K562 (cell line): ENCODE data around the gene C4orf46. TPM values are rescaled to one million over a fixed set of nuclear protein-coding genes. Genes with fewer than 3 reads are reported as not detected.

Experiments
- ATAC-seq: fragments of 200-7000 bp; cut with Tn5 transposase; 3 replicates; pipeline ENCODE4 v1.9.1; 2020; ENCODE audit warnings: moderate library complexity
- BruUV-seq: library from RNA; stranded (reverse); fragments of 400-500 nt; replicated peaks from 2 replicates; lab custom pipeline; 2021; lab: Mats Ljungman, UMichigan
- CTCF ChIA-PET: fragments of 300-600 bp; formaldehyde crosslinking; extraction: SDS; loops from one replicate; lab custom pipeline; 2021; ENCODE audit warnings: low intra/inter-chr PET ratio; lab: Yijun Ruan, JAX
- POLR2A ChIA-PET: fragments of 300-600, 350-650 bp; sonication (Branson Sonifier 250); formaldehyde crosslinking; extraction: SDS; loops from one replicate; lab custom pipeline; 2021; ENCODE audit warnings: antibody characterized with exemption, inconsistent platforms; lab: Yijun Ruan, JAX
- DNase-seq, 4 experiments: peaks; one replicate each; pipeline versions ENCODE4 v3.0.0 to v3.0.0-alpha.2; 2011 to 2018; ENCODE audit warnings: low spot score in 3 of 4, mixed read lengths in 3 of 4; ENCODE audit errors: extremely low read depth in 1 of 4
- FAIRE-seq: peaks from 2 replicates; lab custom pipeline; 2011; peaks lifted over from hg19 to GRCh38; lab: Jason Lieb, UNC
- H2AFZ ChIP-seq: 2 replicates; pipeline ENCODE4 v1.6.0; 2011; ENCODE audit warnings: low read depth, low read length, control low read depth, inconsistent platforms
- H3K27ac ChIP-seq: fragments of 200-600 bp; 3 replicates; pipeline ENCODE4 v1.8.0; 2011; ENCODE audit warnings: low read depth, mild to moderate bottlenecking, control low read depth, inconsistent platforms, low read length, moderate library complexity, mixed read lengths; ENCODE audit errors: extremely low read depth
- H3K27me3 ChIP-seq, 2 experiments: fragments of 300-600 bp in 1 of 2; 2 replicates in 1 of 2; 3 replicates in 1 of 2; pipeline versions ENCODE4 v1.6.0 to v1.8.0; 2011; ENCODE audit warnings: inconsistent platforms in 2 of 2, low read length in 2 of 2, mild to moderate bottlenecking in 1 of 2, mixed read lengths in 1 of 2, moderate library complexity in 1 of 2; ENCODE audit not compliant: control insufficient read depth in 2 of 2, insufficient read depth in 2 of 2
- H3K36me3 ChIP-seq: fragments of 300-600 bp; 3 replicates; pipeline ENCODE4 v1.8.0; 2011; ENCODE audit warnings: mild to moderate bottlenecking, low read length, inconsistent platforms; ENCODE audit not compliant: control insufficient read depth, insufficient read depth
- H3K4me1 ChIP-seq, 2 experiments: fragments of 200-600 bp in 1 of 2; replicated peaks in 1 of 2; 2 replicates in 1 of 2; 3 replicates in 1 of 2; pipeline versions ENCODE4 v1.5.1 to v1.8.0; 2011; ENCODE audit warnings: inconsistent platforms in 2 of 2, low read length in 2 of 2, mild to moderate bottlenecking in 1 of 2, mixed read lengths in 1 of 2, moderate library complexity in 1 of 2; ENCODE audit not compliant: control insufficient read depth in 2 of 2, insufficient read depth in 2 of 2
- H3K4me2 ChIP-seq: 2 replicates; pipeline ENCODE4 v1.6.1; 2011; ENCODE audit warnings: low read length, control low read depth, inconsistent platforms, mixed read lengths; ENCODE audit not compliant: insufficient read depth
- H3K4me3 ChIP-seq: fragments of 200-600 bp; sonication (generic), shearing (Covaris generic); 2 replicates; pipeline ENCODE4 v1.5.1; 2016; ENCODE audit warnings: control low read depth, inconsistent platforms
- H3K79me2 ChIP-seq: fragments of 200-600 bp; 3 replicates; pipeline ENCODE4 v1.8.0; 2011; ENCODE audit warnings: low read length, inconsistent platforms; ENCODE audit not compliant: control insufficient read depth, insufficient read depth
- H3K9ac ChIP-seq, 2 experiments: 2 replicates each; pipeline versions ENCODE4 v1.6.0 to v1.6.1; 2011; ENCODE audit warnings: low read depth in 2 of 2, low read length in 2 of 2, control low read depth in 1 of 2, inconsistent platforms in 1 of 2, mild to moderate bottlenecking in 1 of 2, mixed read lengths in 1 of 2; ENCODE audit not compliant: insufficient read depth in 1 of 2
- H3K9me1 ChIP-seq: one replicate; pipeline ENCODE4 v1.6.0; 2011; ENCODE audit warnings: inconsistent platforms, mild to moderate bottlenecking, low read length, moderate library complexity; ENCODE audit not compliant: control insufficient read depth, insufficient read depth
- H3K9me3 ChIP-seq: replicated peaks from 2 replicates; pipeline ENCODE4 v1.5.1; 2011; ENCODE audit warnings: low read depth, low read length, inconsistent platforms; ENCODE audit not compliant: control insufficient read depth, insufficient read depth
- H4K20me1 ChIP-seq: replicated peaks from 2 replicates; pipeline ENCODE4 v1.6.1; 2011; ENCODE audit warnings: low read length, inconsistent platforms, mixed read lengths; ENCODE audit not compliant: control insufficient read depth, insufficient read depth
- ARID2 ChIP-seq: fragments of 450-650 bp; IDR thresholded peaks from 2 replicates; pipeline ENCODE4 v1.6.1; 2017; ENCODE audit warnings: antibody characterized with exemption, mild to moderate bottlenecking
- FOSL1 ChIP-seq: fragments of 200-800 bp; sonication (Bioruptor generic); conservative IDR thresholded peaks from 2 replicates; pipeline ENCODE4 v1.6.1; 2016; ENCODE audit warnings: missing genetic modification characterization, missing compliant biosample characterization
- HIVEP1 ChIP-seq: fragments of 250-450 bp; sonication (Bioruptor Pico); IDR thresholded peaks from 2 replicates; pipeline ENCODE4 v1.4.0; 2020; ENCODE audit warnings: mild to moderate bottlenecking
- HMG20A ChIP-seq: fragments of 450-650 bp; formaldehyde crosslinking; conservative IDR thresholded peaks from 2 replicates; pipeline ENCODE4 v1.4.0; 2020; ENCODE audit warnings: mild to moderate bottlenecking, mixed read lengths
- KLF6 ChIP-seq: fragments of 250-450 bp; sonication (Bioruptor Pico); IDR thresholded peaks from 2 replicates; pipeline ENCODE4 v1.4.0; 2020; ENCODE audit warnings: mild to moderate bottlenecking, moderate library complexity, borderline replicate concordance
- PTRF ChIP-seq: fragments of 450-650 bp; IDR thresholded peaks from 2 replicates; pipeline ENCODE4 v1.6.1; 2016; ENCODE audit warnings: mild to moderate bottlenecking, missing genetic modification characterization, missing compliant biosample characterization
- RBM34 ChIP-seq: fragments of 200-400 bp; formaldehyde crosslinking; IDR thresholded peaks from 2 replicates; pipeline ENCODE4 v1.6.1; 2018; ENCODE audit warnings: low read length, borderline replicate concordance; ENCODE audit not compliant: insufficient read depth
- SIN3B ChIP-seq: fragments of 450-650 bp; IDR thresholded peaks from 2 replicates; pipeline ENCODE4 v1.6.1; 2017; ENCODE audit warnings: low read depth, mild to moderate bottlenecking, moderate library complexity
- SMARCC2 ChIP-seq: fragments of 450-650 bp; IDR thresholded peaks from 2 replicates; pipeline ENCODE4 v1.6.1; 2017; ENCODE audit warnings: antibody characterized with exemption, moderate library complexity, mild to moderate bottlenecking, low read depth
- ZNF316 ChIP-seq: fragments of 450-650 bp; IDR thresholded peaks from 2 replicates; pipeline ENCODE4 v1.6.1; 2016
- WGBS: fragments of 100-300 bp; shearing (Covaris generic); methylation state at CpG from one replicate; pipeline ENCODE4 v1.1.6; 2016; ENCODE audit warnings: low coverage, mixed read lengths; ENCODE audit not compliant: insufficient coverage; ENCODE audit errors: missing lambda C conversion rate; 5-methylcytosine and 5-hydroxymethylcytosine counted together
- in situ Hi-C: fragments of 300-500 bp; cut with MboI; formaldehyde crosslinking; loops from 4 replicates; pipeline ENCODE4 v1.15.0; 2018; ENCODE audit warnings: inconsistent platforms, mixed read lengths
- intact Hi-C: fragments of 100-400 bp; cut with micrococcal nuclease; formaldehyde crosslinking; loops from 2 replicates; pipeline ENCODE4 v1.14.2; 2022
- polyA plus RNA-seq, 8 experiments: library from polyadenylated mRNA; depleted of rRNA in 4 of 8; stranded (reverse) in 5 of 8; unstranded in 3 of 8; fragments of >200 nt; fragmentation: Nextera tagmentation in 2 of 8; fragmentation: Illumina TruSeq in 1 of 8; extraction: Ambion mirVana in 2 of 8; extraction: Trizol in 1 of 8; gene quantifications; 2 replicates each; pipeline versions ENCODE4 v1.2.1 to v1.2.3, GENCODE V29; 2011 to 2014; ENCODE audit warnings: inconsistent platforms in 1 of 8, missing spikeins in 1 of 8
- total RNA-seq, 7 experiments: library from RNA; depleted of rRNA in 6 of 7; stranded (reverse); fragments of >200 nt in 6 of 7; fragmentation: Illumina TruSeq in 2 of 7; extraction: Trizol in 2 of 7; gene quantifications; 2 replicates each; pipeline versions ENCODE4 v1.2.1 to v1.2.3, GENCODE V29; 2011 to 2021; ENCODE audit warnings: low replicate concordance in 1 of 7
- TF ChIP-seq, protein P1 (sequence below): fragments of 250-450 bp; sonication (Bioruptor Pico); IDR thresholded peaks from 2 replicates; pipeline ENCODE4 v1.8.0; 2021; ENCODE audit warnings: borderline replicate concordance, mild to moderate bottlenecking, moderate library complexity; ENCODE audit not compliant: poor library complexity, severe bottlenecking
- TF ChIP-seq, protein P2 (sequence below): fragments of 450-650 bp; IDR thresholded peaks from 2 replicates; pipeline ENCODE4 v1.7.0; 2016; ENCODE audit warnings: borderline replicate concordance
- TF ChIP-seq, protein P3 (sequence below): fragments of 450-650 bp; IDR thresholded peaks from 2 replicates; pipeline ENCODE4 v1.6.1; 2018; ENCODE audit warnings: mild to moderate bottlenecking, low read depth; ENCODE audit not compliant: partially characterized antibody
- TF ChIP-seq, protein P4 (sequence below): sonication (generic); formaldehyde crosslinking; IDR thresholded peaks from 2 replicates; pipeline ENCODE4 v1.8.1; 2023; ENCODE audit warnings: mild to moderate bottlenecking, missing genetic modification reagents
- TF ChIP-seq, protein P5 (sequence below): fragments of 450-650 bp; formaldehyde crosslinking; IDR thresholded peaks from 2 replicates; pipeline ENCODE4 v1.4.0; 2020; ENCODE audit warnings: mild to moderate bottlenecking

C4orf46 gene
- total and polyA plus RNA-seq, 9 of the 15 experiments (the other 6 are each of a cell fraction or from before 2014, with no cell fraction given), result 9.7 to 24.4 (median 17.0) TPM

DNA sequence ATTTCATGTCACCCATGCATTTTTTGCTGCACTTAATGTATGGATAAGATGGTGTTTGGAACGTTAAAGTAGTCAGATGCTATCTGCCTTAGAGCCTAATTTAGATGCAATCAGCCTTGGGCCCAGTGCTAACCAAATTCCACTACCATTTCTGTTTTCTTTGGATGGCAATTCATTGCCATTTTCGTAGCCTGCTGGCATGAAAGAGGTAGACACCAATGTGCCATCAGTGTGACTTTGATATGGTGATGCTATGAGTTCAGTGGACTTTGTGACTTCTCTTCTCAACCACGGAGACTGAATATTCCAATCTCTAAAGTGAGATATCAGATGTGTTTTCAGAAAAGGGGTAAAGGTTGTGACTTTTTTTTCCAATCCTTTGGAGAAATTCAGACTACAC, 1.9 kb upstream of the C4orf46 start:
- CTCF ChIA-PET, result no interaction called here
- BruUV-seq, result no TSS peak
- Histone ChIP-seq H3K27ac (peak overlapping the region; percentile 81; the same call in 1 of the 3 replicates), H3K4me3 (peak overlapping the region; percentile 92; the same call in 1 of the 2 replicates), H3K9ac (peak overlapping the region in 1 of 2 experiments; percentile 74; a peak in 2 of 4 replicates), H3K9me3 (no peaks in the 10 kb centered on the region), H3K4me2 (peak overlapping the region; percentile 56), H3K9me1 (no peaks in the 10 kb centered on the region), H3K36me3 (peaks cover 5% of the 10 kb centered on the region; the same call in 2 of the 3 replicates), H3K27me3 (no peaks in the 10 kb centered on the region), H2AFZ (peak overlapping the region; percentile 96), H3K79me2 (peaks cover 38% of the 10 kb centered on the region), H4K20me1 (no peaks in the 10 kb centered on the region), H3K4me1 (peaks cover 9 to 16% of the 10 kb centered on the region in 2 experiments; a peak in 4 of 5 replicates)
- in situ Hi-C loops, result no loop called here
- WGBS, result 30% methylated on average over 3 of the region's 3 CpGs
- POLR2A ChIA-PET, result no interaction called here
- ATAC-seq, result no peak
- FAIRE-seq, result peak; percentile 19
- DNase-seq, result no peak
- intact Hi-C loops, result loop anchor here (2.0 to 5.0 kb wide), 2 partner anchors 49 to 94 kb away; partner anchors contain the start of genes FNIP2 and PPID
- no peak for TF ChIP-seq HMG20A (CRISPR knock-in tag)
- no peak for TF ChIP-seq SMARCC2
- TF ChIP-seq FOSL1 (tag), result no peak
- no peak for TF ChIP-seq ARID2
- TF ChIP-seq RBM34, result no peak
- TF ChIP-seq PTRF (tag), result no peak
- TF ChIP-seq, protein P1, sequence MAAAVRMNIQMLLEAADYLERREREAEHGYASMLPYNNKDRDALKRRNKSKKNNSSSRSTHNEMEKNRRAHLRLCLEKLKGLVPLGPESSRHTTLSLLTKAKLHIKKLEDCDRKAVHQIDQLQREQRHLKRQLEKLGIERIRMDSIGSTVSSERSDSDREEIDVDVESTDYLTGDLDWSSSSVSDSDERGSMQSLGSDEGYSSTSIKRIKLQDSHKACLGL (CRISPR knock-in tag), result no peak
- TF ChIP-seq SIN3B, result no peak
- no peak for TF ChIP-seq ZNF316
- TF ChIP-seq, protein P2, sequence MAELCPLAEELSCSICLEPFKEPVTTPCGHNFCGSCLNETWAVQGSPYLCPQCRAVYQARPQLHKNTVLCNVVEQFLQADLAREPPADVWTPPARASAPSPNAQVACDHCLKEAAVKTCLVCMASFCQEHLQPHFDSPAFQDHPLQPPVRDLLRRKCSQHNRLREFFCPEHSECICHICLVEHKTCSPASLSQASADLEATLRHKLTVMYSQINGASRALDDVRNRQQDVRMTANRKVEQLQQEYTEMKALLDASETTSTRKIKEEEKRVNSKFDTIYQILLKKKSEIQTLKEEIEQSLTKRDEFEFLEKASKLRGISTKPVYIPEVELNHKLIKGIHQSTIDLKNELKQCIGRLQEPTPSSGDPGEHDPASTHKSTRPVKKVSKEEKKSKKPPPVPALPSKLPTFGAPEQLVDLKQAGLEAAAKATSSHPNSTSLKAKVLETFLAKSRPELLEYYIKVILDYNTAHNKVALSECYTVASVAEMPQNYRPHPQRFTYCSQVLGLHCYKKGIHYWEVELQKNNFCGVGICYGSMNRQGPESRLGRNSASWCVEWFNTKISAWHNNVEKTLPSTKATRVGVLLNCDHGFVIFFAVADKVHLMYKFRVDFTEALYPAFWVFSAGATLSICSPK, result no peak
- TF ChIP-seq, protein P3, sequence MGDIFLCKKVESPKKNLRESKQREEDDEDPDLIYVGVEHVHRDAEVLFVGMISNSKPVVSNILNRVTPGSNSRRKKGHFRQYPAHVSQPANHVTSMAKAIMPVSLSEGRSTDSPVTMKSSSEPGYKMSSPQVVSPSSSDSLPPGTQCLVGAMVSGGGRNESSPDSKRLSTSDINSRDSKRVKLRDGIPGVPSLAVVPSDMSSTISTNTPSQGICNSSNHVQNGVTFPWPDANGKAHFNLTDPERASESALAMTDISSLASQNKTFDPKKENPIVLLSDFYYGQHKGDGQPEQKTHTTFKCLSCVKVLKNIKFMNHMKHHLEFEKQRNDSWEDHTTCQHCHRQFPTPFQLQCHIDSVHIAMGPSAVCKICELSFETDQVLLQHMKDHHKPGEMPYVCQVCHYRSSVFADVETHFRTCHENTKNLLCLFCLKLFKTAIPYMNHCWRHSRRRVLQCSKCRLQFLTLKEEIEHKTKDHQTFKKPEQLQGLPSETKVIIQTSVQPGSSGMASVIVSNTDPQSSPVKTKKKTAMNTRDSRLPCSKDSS, result no peak
- TF ChIP-seq HIVEP1 (CRISPR knock-in tag), result no peak
- TF ChIP-seq, protein P4, sequence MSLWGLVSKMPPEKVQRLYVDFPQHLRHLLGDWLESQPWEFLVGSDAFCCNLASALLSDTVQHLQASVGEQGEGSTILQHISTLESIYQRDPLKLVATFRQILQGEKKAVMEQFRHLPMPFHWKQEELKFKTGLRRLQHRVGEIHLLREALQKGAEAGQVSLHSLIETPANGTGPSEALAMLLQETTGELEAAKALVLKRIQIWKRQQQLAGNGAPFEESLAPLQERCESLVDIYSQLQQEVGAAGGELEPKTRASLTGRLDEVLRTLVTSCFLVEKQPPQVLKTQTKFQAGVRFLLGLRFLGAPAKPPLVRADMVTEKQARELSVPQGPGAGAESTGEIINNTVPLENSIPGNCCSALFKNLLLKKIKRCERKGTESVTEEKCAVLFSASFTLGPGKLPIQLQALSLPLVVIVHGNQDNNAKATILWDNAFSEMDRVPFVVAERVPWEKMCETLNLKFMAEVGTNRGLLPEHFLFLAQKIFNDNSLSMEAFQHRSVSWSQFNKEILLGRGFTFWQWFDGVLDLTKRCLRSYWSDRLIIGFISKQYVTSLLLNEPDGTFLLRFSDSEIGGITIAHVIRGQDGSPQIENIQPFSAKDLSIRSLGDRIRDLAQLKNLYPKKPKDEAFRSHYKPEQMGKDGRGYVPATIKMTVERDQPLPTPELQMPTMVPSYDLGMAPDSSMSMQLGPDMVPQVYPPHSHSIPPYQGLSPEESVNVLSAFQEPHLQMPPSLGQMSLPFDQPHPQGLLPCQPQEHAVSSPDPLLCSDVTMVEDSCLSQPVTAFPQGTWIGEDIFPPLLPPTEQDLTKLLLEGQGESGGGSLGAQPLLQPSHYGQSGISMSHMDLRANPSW, result no peak
- TF ChIP-seq, protein P5, sequence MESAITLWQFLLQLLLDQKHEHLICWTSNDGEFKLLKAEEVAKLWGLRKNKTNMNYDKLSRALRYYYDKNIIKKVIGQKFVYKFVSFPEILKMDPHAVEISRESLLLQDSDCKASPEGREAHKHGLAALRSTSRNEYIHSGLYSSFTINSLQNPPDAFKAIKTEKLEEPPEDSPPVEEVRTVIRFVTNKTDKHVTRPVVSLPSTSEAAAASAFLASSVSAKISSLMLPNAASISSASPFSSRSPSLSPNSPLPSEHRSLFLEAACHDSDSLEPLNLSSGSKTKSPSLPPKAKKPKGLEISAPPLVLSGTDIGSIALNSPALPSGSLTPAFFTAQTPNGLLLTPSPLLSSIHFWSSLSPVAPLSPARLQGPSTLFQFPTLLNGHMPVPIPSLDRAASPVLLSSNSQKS, result no peak
- no peak for TF ChIP-seq KLF6 (CRISPR knock-in tag)
